K562 (cell line): ENCODE data around the gene SEPTIN1. TPM values are rescaled to one million over a fixed set of nuclear protein-coding genes. Genes with fewer than 3 reads are reported as not detected.

Experiments
- ATAC-seq: fragments of 200-7000 bp; cut with Tn5 transposase; 3 replicates; pipeline ENCODE4 v1.9.1; 2020; ENCODE audit warnings: moderate library complexity
- BruUV-seq: library from RNA; stranded (reverse); fragments of 400-500 nt; replicated peaks from 2 replicates; lab custom pipeline; 2021; lab: Mats Ljungman, UMichigan
- CTCF ChIA-PET: fragments of 300-600 bp; formaldehyde crosslinking; extraction: SDS; loops from one replicate; lab custom pipeline; 2021; ENCODE audit warnings: low intra/inter-chr PET ratio; lab: Yijun Ruan, JAX
- POLR2A ChIA-PET: fragments of 300-600, 350-650 bp; sonication (Branson Sonifier 250); formaldehyde crosslinking; extraction: SDS; loops from one replicate; lab custom pipeline; 2021; ENCODE audit warnings: antibody characterized with exemption, inconsistent platforms; lab: Yijun Ruan, JAX
- DNase-seq, 4 experiments: peaks; one replicate each; pipeline versions ENCODE4 v3.0.0 to v3.0.0-alpha.2; 2011 to 2018; ENCODE audit warnings: low spot score in 3 of 4, mixed read lengths in 3 of 4; ENCODE audit errors: extremely low read depth in 1 of 4
- FAIRE-seq: peaks from 2 replicates; lab custom pipeline; 2011; peaks lifted over from hg19 to GRCh38; lab: Jason Lieb, UNC
- H2AFZ ChIP-seq: 2 replicates; pipeline ENCODE4 v1.6.0; 2011; ENCODE audit warnings: low read depth, low read length, control low read depth, inconsistent platforms
- H3K27ac ChIP-seq: fragments of 200-600 bp; 3 replicates; pipeline ENCODE4 v1.8.0; 2011; ENCODE audit warnings: low read depth, mild to moderate bottlenecking, control low read depth, inconsistent platforms, low read length, moderate library complexity, mixed read lengths; ENCODE audit errors: extremely low read depth
- H3K27me3 ChIP-seq, 2 experiments: fragments of 300-600 bp in 1 of 2; 2 replicates in 1 of 2; 3 replicates in 1 of 2; pipeline versions ENCODE4 v1.6.0 to v1.8.0; 2011; ENCODE audit warnings: inconsistent platforms in 2 of 2, low read length in 2 of 2, mild to moderate bottlenecking in 1 of 2, mixed read lengths in 1 of 2, moderate library complexity in 1 of 2; ENCODE audit not compliant: control insufficient read depth in 2 of 2, insufficient read depth in 2 of 2
- H3K36me3 ChIP-seq: fragments of 300-600 bp; 3 replicates; pipeline ENCODE4 v1.8.0; 2011; ENCODE audit warnings: mild to moderate bottlenecking, low read length, inconsistent platforms; ENCODE audit not compliant: control insufficient read depth, insufficient read depth
- H3K4me1 ChIP-seq, 2 experiments: fragments of 200-600 bp in 1 of 2; replicated peaks in 1 of 2; 2 replicates in 1 of 2; 3 replicates in 1 of 2; pipeline versions ENCODE4 v1.5.1 to v1.8.0; 2011; ENCODE audit warnings: inconsistent platforms in 2 of 2, low read length in 2 of 2, mild to moderate bottlenecking in 1 of 2, mixed read lengths in 1 of 2, moderate library complexity in 1 of 2; ENCODE audit not compliant: control insufficient read depth in 2 of 2, insufficient read depth in 2 of 2
- H3K4me2 ChIP-seq: 2 replicates; pipeline ENCODE4 v1.6.1; 2011; ENCODE audit warnings: low read length, control low read depth, inconsistent platforms, mixed read lengths; ENCODE audit not compliant: insufficient read depth
- H3K4me3 ChIP-seq: fragments of 200-600 bp; sonication (generic), shearing (Covaris generic); 2 replicates; pipeline ENCODE4 v1.5.1; 2016; ENCODE audit warnings: control low read depth, inconsistent platforms
- H3K79me2 ChIP-seq: fragments of 200-600 bp; 3 replicates; pipeline ENCODE4 v1.8.0; 2011; ENCODE audit warnings: low read length, inconsistent platforms; ENCODE audit not compliant: control insufficient read depth, insufficient read depth
- H3K9ac ChIP-seq, 2 experiments: 2 replicates each; pipeline versions ENCODE4 v1.6.0 to v1.6.1; 2011; ENCODE audit warnings: low read depth in 2 of 2, low read length in 2 of 2, control low read depth in 1 of 2, inconsistent platforms in 1 of 2, mild to moderate bottlenecking in 1 of 2, mixed read lengths in 1 of 2; ENCODE audit not compliant: insufficient read depth in 1 of 2
- H3K9me1 ChIP-seq: one replicate; pipeline ENCODE4 v1.6.0; 2011; ENCODE audit warnings: inconsistent platforms, mild to moderate bottlenecking, low read length, moderate library complexity; ENCODE audit not compliant: control insufficient read depth, insufficient read depth
- H3K9me3 ChIP-seq: replicated peaks from 2 replicates; pipeline ENCODE4 v1.5.1; 2011; ENCODE audit warnings: low read depth, low read length, inconsistent platforms; ENCODE audit not compliant: control insufficient read depth, insufficient read depth
- H4K20me1 ChIP-seq: replicated peaks from 2 replicates; pipeline ENCODE4 v1.6.1; 2011; ENCODE audit warnings: low read length, inconsistent platforms, mixed read lengths; ENCODE audit not compliant: control insufficient read depth, insufficient read depth
- DIDO1 ChIP-seq: fragments of 450-650 bp; IDR thresholded peaks from 2 replicates; pipeline ENCODE4 v1.6.1; 2016; ENCODE audit warnings: low read depth, missing biosample characterization, missing genetic modification characterization
- HDAC2 ChIP-seq: fragments of 450-650 bp; IDR thresholded peaks from 2 replicates; pipeline ENCODE4 v1.6.1; 2016; ENCODE audit warnings: mild to moderate bottlenecking
- NCOA6 ChIP-seq: fragments of 450-650 bp; IDR thresholded peaks from 2 replicates; pipeline ENCODE4 v1.6.1; 2017; ENCODE audit warnings: mild to moderate bottlenecking
- PHF21A ChIP-seq: fragments of 450-650 bp; IDR thresholded peaks from 2 replicates; pipeline ENCODE4 v1.6.1; 2017; ENCODE audit warnings: low read depth, borderline replicate concordance
- SAP30 ChIP-seq: fragments of 200-600 bp; sonication (generic); IDR thresholded peaks from 2 replicates; pipeline ENCODE4 v1.6.1; 2012; ENCODE audit warnings: borderline replicate concordance, low read depth, mild to moderate bottlenecking, moderate library complexity, low read length, control low read depth, inconsistent platforms; ENCODE audit not compliant: insufficient read depth, poor library complexity, severe bottlenecking
- SREBF2 ChIP-seq: sonication (generic); formaldehyde crosslinking; IDR thresholded peaks from 2 replicates; pipeline ENCODE4 v1.4.0; 2020; ENCODE audit warnings: mild to moderate bottlenecking, missing genetic modification reagents
- TAF9B ChIP-seq: fragments of 450-650 bp; IDR thresholded peaks from 2 replicates; pipeline ENCODE4 v1.6.1; 2018; ENCODE audit warnings: mild to moderate bottlenecking; ENCODE audit not compliant: partially characterized antibody
- WHSC1 ChIP-seq: IDR thresholded peaks from one replicate; pipeline ENCODE4 v1.6.1; 2012; ENCODE audit warnings: low read length, control low read depth, inconsistent platforms
- ZNF75A ChIP-seq: fragments of 450-650 bp; formaldehyde crosslinking; IDR thresholded peaks from 2 replicates; pipeline ENCODE4 v1.4.0; 2020; ENCODE audit warnings: mild to moderate bottlenecking
- WGBS: fragments of 100-300 bp; shearing (Covaris generic); methylation state at CpG from one replicate; pipeline ENCODE4 v1.1.6; 2016; ENCODE audit warnings: low coverage, mixed read lengths; ENCODE audit not compliant: insufficient coverage; ENCODE audit errors: missing lambda C conversion rate; 5-methylcytosine and 5-hydroxymethylcytosine counted together
- in situ Hi-C: fragments of 300-500 bp; cut with MboI; formaldehyde crosslinking; loops from 4 replicates; pipeline ENCODE4 v1.15.0; 2018; ENCODE audit warnings: inconsistent platforms, mixed read lengths
- intact Hi-C: fragments of 100-400 bp; cut with micrococcal nuclease; formaldehyde crosslinking; loops from 2 replicates; pipeline ENCODE4 v1.14.2; 2022
- polyA plus RNA-seq, 8 experiments: library from polyadenylated mRNA; depleted of rRNA in 4 of 8; stranded (reverse) in 5 of 8; unstranded in 3 of 8; fragments of >200 nt; fragmentation: Nextera tagmentation in 2 of 8; fragmentation: Illumina TruSeq in 1 of 8; extraction: Ambion mirVana in 2 of 8; extraction: Trizol in 1 of 8; gene quantifications; 2 replicates each; pipeline versions ENCODE4 v1.2.1 to v1.2.3, GENCODE V29; 2011 to 2014; ENCODE audit warnings: inconsistent platforms in 1 of 8, missing spikeins in 1 of 8
- total RNA-seq, 7 experiments: library from RNA; depleted of rRNA in 6 of 7; stranded (reverse); fragments of >200 nt in 6 of 7; fragmentation: Illumina TruSeq in 2 of 7; extraction: Trizol in 2 of 7; gene quantifications; 2 replicates each; pipeline versions ENCODE4 v1.2.1 to v1.2.3, GENCODE V29; 2011 to 2021; ENCODE audit warnings: low replicate concordance in 1 of 7
- TF ChIP-seq, protein P1 (sequence below): fragments of 250-450 bp; sonication (Bioruptor Pico); IDR thresholded peaks from 2 replicates; pipeline ENCODE4 v1.5.0; 2020; ENCODE audit warnings: mild to moderate bottlenecking, borderline replicate concordance
- TF ChIP-seq, protein P2 (sequence below): sonication (generic); formaldehyde crosslinking; IDR thresholded peaks from 2 replicates; pipeline ENCODE4 v1.9.0; 2022; ENCODE audit warnings: mild to moderate bottlenecking, missing genetic modification reagents

SEPTIN1 gene
- total and polyA plus RNA-seq, 9 of the 15 experiments (the other 6 are each of a cell fraction or from before 2014, with no cell fraction given) = 0.23 to 5.6 (median 1.7) TPM; not detected in 1

DNA sequence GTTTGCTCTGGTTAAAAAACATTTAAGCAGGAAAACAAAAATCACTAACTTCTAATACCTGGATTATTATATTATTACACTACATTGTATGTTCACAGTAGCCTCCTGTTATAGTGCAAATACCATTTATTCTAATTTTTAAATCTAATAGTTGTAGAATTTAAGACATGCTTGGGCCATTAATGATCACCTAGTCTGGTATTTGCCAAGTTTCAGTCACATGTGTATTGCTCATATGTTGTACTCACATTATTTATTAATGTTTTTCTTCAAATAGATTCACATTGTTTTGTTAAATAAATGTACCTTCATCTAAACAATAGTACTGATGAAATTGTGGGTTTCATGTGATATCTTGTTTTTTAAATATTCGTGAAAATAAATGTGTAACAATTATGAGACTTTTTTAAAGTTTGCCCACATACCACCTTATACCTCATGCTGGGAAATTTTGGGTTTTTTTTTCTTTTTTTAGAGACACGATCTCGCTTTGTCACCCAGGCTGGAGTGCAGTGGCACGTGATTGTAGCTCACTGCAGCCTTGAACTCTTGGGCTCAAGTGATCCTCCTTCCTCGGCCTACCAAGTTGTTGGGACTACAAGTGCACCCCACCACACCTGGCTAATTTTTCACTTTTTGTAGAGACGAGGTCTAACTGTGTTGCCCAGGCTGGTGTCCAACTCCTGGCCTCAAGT lies 30.9 kb upstream of the SEPTIN1 start:
- DNase-seq (no peak), FAIRE-seq (no peak), ATAC-seq (no peak)
- no peak overlapping the region for H3K4me2 ChIP-seq
- peaks cover 67% of the 10 kb centered on the region for H3K36me3 ChIP-seq
- no peak overlapping the region for H3K27ac ChIP-seq
- intact Hi-C loops (no loop called here), in situ Hi-C loops (no loop called here)
- ChIA-PET POLR2A (no interaction called here), CTCF (no interaction called here)
- BruUV-seq = no TSS peak
- TF ChIP-seq SREBF2 = no peak
- no peak for TF ChIP-seq WHSC1
- no peak for TF ChIP-seq PHF21A
- no peak for TF ChIP-seq NCOA6
- no peak for TF ChIP-seq ZNF75A (CRISPR knock-in tag)
- no peak for TF ChIP-seq DIDO1 (tag)
- no peak for TF ChIP-seq TAF9B
- TF ChIP-seq, protein P1, sequence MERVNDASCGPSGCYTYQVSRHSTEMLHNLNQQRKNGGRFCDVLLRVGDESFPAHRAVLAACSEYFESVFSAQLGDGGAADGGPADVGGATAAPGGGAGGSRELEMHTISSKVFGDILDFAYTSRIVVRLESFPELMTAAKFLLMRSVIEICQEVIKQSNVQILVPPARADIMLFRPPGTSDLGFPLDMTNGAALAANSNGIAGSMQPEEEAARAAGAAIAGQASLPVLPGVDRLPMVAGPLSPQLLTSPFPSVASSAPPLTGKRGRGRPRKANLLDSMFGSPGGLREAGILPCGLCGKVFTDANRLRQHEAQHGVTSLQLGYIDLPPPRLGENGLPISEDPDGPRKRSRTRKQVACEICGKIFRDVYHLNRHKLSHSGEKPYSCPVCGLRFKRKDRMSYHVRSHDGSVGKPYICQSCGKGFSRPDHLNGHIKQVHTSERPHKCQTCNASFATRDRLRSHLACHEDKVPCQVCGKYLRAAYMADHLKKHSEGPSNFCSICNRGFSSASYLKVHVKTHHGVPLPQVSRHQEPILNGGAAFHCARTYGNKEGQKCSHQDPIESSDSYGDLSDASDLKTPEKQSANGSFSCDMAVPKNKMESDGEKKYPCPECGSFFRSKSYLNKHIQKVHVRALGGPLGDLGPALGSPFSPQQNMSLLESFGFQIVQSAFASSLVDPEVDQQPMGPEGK (CRISPR knock-in tag) = no peak
- TF ChIP-seq, protein P2, sequence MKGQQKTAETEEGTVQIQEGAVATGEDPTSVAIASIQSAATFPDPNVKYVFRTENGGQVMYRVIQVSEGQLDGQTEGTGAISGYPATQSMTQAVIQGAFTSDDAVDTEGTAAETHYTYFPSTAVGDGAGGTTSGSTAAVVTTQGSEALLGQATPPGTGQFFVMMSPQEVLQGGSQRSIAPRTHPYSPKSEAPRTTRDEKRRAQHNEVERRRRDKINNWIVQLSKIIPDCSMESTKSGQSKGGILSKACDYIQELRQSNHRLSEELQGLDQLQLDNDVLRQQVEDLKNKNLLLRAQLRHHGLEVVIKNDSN (CRISPR knock-in tag) = no peak
- TF ChIP-seq HDAC2 = no peak
- no peak for TF ChIP-seq SAP30
- no peaks in the 10 kb centered on the region for H3K9me3 ChIP-seq
- no peak overlapping the region for H3K9ac ChIP-seq
- H3K79me2 ChIP-seq = peaks cover 37% of the 10 kb centered on the region
- no peaks in the 10 kb centered on the region for H3K27me3 ChIP-seq
- no peak overlapping the region for H3K4me3 ChIP-seq
- no peaks in the 10 kb centered on the region for H3K9me1 ChIP-seq
- H4K20me1 ChIP-seq = no peaks in the 10 kb centered on the region
- H3K4me1 ChIP-seq = peaks cover 7 to 8% of the 10 kb centered on the region in 2 experiments; a peak in 4 of 5 replicates
- 83% methylated on average over 6 of the region's 6 CpGs for WGBS
- no peak overlapping the region for H2AFZ ChIP-seq
